HG03025 (cell line): ENCODE measurements around the gene FA2H.

Source experiments
- ATAC-seq: cut with Tn5 transposase; IDR thresholded peaks from one replicate; pipeline ENCODE4 v1.9.1; 2021; ENCODE audit warnings: mild to moderate bottlenecking, moderate library complexity; ENCODE audit not compliant: unreplicated experiment, low FRiP score

FA2H gene

GRCh38 chr16:74747716-74748615 lies 26.7 kb downstream of the FA2H start:
- ATAC-seq, result no peak

GRCh38 chr16:74745926-74746325 lies 28.7 kb downstream of the FA2H start:
- ATAC-seq, result no peak

GRCh38 chr16:74745109-74745615 lies 29.5 kb downstream of the FA2H start:
- ATAC-seq, result no peak

- ATAC-seq, result no peak
Observed at GRCh38 chr16:74744566-74744965, 30.1 kb downstream of the FA2H start.

GRCh38 chr16:74743668-74744299 lies 30.8 kb downstream of the FA2H start:
- no peak for ATAC-seq

GRCh38 chr16:74743045-74743667 lies 31.5 kb downstream of the FA2H start:
- no peak for ATAC-seq

- no peak for ATAC-seq
Observed at GRCh38 chr16:74742051-74742481, 32.6 kb downstream of the FA2H start.

GRCh38 chr16:74740795-74741304 lies 33.8 kb downstream of the FA2H start:
- no peak for ATAC-seq

- no peak for ATAC-seq
Observed at GRCh38 chr16:74739275-74739674, 35.3 kb downstream of the FA2H start.

GRCh38 chr16:74738816-74739215 lies 35.8 kb downstream of the FA2H start:
- ATAC-seq, result no peak

GRCh38 chr16:74738113-74738541 lies 36.5 kb downstream of the FA2H start:
- ATAC-seq, result no peak

- ATAC-seq, result no peak
Observed at GRCh38 chr16:74737521-74737920, 37.1 kb downstream of the FA2H start.

- ATAC-seq, result no peak
Observed at GRCh38 chr16:74736531-74737157, 38.0 kb downstream of the FA2H start.

GRCh38 chr16:74735554-74735953 lies 39.1 kb downstream of the FA2H start:
- ATAC-seq, result no peak

GRCh38 chr16:74735162-74735452 lies 39.5 kb downstream of the FA2H start:
- ATAC-seq, result no peak

GRCh38 chr16:74734361-74735161 lies 40.1 kb downstream of the FA2H start:
- no peak for ATAC-seq

GRCh38 chr16:74732707-74733350 lies 41.8 kb downstream of the FA2H start:
- ATAC-seq, result no peak

- ATAC-seq, result no peak
Observed at GRCh38 chr16:74731853-74732477, 42.7 kb downstream of the FA2H start.
